Ramos (cell line): ENCODE data around the gene IER2.
"Not testable (repeated sequence)": the region's sequence is repeated elsewhere in the genome, so short reads cannot be mapped to it uniquely, and the experiment has no call there.

Experiments used
- in situ Hi-C: fragments of 300-500 bp; cut with MboI; formaldehyde crosslinking; loops from one replicate; pipeline ENCODE4 v1.14.3; 2022; ENCODE audit warnings: low sequenced_read_pairs; ENCODE audit not compliant: unreplicated experiment

Gene IER2

DNA sequence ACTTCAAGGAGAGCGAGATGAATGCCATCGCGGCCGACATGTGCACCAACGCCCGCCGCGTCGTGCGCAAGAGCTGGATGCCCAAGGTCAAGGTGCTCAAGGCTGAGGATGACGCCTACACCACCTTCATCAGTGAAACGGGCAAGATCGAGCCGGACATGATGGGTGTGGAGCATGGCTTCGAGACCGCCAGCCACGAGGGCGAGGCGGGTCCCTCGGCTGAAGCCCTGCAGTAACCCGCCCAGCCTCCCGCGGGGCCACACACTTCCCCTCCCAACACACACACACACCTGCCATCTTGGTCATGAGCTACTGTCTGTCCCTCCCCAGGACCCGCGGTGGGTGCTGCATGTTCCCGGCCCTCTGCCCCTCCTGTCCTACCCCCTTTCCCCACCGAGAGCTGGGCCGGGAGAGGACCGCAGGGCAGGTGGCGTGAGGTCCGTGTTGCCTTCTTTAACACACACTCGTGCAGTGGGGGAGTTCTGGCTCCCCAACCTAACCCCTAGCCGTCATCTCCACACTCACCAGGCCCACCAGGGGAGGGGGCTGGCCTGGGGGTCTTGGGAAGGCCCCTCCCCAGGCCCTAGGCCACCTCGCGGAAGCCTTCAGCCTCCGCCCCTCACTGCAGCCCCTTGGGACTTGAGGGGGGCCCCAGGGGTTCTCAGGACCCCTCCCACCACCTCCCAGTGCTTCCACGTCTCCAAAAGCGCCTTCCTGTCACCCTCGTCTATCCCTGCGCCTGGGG, 11.9 kb upstream of the IER2 start:
- in situ Hi-C loops: no loop called here

DNA sequence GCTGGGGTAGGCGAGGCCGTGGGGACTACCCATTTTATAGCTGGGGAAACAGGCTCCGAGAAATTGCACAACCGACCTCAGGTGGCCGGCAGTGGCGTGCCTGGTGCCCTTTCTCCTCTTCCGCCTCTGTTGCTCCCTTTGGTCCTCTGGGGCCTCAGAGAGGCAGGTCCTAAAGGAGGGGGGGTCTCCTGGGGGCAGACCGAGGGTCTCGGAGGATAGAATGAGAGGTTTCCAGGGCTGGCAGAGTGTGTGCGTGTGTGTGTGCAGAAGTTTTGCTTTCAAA, 11.4 kb upstream of the IER2 start:
- in situ Hi-C loops: no loop called here

DNA sequence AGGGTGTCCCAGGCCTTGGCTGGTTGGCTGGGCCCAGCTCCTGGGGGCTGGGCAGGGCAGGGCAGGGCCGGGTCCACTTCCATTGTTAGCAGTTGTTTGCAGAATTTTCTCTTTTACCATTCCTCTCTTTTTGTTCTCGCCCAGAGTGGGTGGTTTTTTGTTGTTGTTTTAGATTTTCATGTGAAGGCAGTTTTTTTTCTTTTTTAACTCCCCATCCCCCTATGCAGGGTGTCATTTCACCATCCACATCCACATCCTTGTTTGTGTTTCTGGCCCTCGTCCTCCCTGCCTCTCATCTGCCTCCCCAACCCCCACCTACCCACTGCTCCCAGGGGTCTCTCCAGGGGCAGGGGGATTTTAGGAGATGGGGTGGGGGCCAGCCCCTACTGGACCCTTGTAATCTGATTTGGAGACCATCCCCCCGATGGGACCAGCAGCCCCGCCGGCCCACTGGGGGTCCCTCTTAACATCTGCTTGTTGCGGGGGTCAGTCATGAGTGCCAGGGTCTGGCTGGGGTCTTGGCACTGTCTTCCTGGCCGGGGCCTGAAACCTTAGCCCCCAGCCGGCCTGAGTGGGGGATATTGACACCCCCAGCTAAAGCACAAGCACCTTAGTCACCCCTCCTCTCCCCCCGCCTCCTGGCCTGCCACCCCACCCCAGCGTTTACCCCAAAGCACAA, 10.4 kb upstream of the IER2 start:
- in situ Hi-C loops: no loop called here

DNA sequence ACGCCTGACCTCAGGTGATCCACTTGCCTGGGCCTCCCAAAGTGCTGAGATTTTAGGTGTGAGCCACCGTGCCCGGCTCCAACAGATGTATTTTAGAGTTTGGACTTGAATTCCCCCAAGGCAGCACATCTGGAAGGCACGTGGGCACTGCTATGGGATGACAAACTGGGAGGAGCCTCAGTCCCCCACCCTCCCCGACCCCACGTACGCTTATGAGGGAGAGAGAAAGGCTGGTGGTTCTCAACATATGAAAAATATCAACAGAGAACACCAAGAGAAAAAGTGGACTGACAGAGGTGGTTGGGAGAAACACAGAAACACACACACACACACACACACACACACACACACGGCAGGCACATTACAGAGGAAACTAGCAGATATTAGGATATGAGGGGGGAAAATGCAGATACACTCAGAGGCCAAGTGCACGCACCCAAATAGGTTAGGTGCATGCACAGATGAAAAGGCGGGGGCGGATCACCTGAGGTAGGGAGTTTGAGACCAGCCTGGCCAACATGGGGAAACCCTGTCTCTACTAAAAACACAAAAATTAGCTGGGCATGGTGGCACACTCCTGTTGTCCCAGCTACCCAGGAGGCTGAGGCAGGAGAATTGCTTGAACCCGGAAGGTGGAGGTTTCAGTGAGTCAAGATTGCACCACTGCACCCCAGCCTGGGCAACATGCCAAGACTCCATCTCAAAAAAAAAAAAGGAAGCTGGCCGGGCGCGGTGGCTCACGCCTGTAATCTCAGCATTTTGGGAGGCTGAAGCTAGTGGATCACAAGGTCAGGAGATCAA, 3.2 kb upstream of the IER2 start:
- in situ Hi-C loops: no loop called here

DNA sequence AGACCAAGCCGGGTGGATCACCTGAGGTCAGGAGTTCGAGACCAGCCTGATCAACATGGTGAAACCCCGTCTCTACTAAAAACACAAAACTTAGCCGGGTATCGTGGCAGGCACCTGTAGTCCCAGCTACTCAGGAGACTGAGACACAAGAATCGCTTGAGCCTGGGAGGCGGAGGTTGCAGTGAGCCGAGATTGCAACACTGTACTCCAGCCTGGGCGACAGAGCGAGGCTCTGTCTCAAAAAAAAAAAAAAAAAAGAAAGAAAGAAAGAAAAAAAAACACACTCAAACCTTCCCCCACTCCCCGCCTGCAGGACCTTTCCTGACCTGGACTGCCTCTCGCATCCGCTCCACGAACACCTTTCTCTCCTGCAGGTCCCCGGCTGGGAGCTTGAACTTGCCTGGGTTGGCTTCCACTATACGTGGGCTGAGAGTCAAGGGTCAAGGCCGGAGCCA, 1.0 kb upstream of the IER2 start:
- in situ Hi-C loops: not testable (repeated sequence)

DNA sequence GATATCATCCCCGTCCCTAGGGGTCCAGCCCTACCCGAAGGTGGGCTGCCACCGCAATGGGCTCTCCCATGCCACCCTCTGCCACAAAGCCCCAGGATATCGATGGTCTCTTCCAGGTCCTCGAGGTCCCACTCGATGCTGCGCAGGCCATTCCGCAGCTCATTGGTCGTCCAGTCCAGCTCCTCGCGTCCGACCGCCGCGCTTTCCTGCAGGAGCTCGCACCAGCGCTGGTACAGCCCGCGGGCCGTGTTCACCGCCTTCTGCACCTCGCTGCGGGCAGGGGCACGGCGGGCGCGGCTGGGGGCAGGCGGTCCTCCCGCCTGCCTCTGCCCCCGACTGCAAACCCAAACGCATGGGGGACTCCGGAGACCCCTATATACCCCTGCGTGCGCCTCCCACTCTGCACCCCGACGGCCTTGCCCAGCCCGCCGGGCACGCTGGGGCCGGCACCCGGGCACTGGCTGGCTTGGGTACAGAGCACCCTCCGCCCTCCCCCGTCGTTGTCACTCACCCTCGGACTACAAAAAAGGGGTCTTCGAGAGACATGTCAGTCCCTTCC, 504 bp upstream of the IER2 start:
- in situ Hi-C loops: loop anchor here (5.0 kb wide), 1 partner anchor 42 kb away; no protein-coding TSS in a partner anchor

DNA sequence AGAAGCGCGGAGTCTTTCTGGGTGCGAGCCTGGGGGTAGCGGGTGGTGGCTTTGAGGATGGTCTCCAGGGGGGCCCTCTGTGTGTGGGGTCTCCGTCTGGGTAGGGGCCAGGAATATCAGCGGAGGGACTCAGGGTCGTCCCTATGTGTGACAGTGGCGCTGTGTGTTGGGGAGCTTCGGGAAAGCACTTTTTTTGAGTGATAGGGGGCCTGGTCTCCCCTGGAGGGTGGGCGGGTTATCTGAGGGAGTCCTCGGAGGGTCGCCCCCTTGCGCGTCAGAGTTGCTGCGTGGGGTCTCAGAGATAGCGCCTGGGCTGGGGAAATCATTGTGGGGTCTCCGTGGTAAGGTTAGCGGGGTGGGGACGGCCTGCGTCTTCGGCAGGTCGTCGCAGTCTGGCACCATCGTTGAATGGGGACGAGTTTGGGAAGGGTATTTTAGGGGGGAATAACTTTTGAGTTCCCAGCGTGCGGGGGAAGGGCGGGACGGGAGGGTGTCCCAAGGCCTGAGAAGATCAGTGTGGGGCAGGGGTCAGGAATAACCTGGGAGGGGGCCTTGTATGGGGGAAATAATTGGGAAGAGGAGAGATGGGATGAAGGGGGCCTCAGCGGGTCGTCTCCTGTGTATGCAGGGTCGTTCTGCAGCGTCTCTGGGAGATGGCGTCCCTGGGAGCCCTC, 857 bp downstream of the IER2 start:
- in situ Hi-C loops: loop anchor here (5.0 kb wide), 1 partner anchor 44 kb away; no protein-coding TSS in a partner anchor

DNA sequence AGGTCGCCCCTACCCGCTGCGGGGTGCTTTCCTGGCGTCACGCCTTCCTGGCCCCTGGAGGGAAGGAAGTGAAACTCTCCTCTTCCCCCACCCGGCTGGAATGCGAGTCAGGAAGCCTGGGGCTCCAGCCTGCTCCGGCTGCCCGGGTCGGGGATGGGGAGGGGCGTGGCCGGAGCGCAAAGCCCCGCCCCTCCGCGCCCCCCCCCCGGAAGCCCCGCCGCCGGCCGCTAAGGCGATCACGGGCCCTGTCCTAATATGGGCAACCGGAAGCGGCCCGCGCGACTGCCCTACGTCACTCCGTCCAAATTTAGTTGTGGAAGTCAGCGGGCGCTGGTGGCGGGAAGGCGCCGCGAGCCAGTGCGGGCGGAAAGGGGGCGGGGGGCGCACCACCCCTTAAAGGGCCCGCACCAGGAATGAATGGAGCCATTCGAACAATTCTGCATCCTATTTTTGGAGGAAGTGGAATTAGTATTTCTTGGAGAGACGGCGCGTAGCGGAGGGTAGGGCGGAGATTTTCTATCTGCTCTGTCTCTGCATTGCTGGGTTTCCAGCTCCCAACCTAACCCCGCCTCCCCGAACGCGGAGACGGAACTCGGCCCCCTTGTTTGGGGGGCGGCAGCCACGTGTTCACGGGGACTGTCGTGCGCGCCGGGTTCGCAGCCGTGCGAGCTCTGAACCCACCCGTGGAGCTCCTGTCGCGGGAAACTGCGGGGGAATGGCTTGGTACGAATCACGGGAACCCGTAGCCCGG, 1.6 kb downstream of the IER2 start:
- in situ Hi-C loops: loop anchor here (5.0 kb wide), 1 partner anchor 44 kb away; no protein-coding TSS in a partner anchor

DNA sequence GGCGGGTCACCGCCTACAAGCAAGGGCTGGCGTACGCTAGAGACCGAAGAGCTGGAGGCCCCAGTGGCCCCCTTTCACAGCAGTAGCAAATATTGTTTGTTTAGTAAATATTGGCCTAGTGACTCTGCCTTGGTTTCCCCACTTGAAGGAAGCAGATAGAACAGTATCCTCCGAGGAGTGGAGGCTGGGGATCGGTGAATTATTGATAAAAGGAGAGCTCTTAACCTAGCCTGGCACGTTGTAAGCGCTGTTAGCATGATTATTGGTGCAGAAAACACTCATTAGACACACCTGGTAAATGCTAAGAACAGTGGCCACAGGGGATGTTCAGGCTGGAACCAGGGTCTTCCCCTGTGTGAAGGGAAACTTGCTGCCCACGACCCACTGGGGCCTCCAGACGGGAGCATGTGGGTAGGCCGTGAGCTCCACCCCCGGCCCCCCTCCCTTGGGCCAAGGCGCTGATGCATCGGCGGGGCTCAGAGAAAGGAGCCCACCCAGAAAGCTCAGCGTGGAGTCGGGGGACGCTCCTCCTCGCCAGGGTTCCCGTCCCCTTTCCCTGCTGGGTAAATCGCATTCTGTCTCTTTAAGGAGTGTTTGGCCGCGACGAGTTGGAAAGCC, 2.3 kb downstream of the IER2 start:
- in situ Hi-C loops: loop anchor here (5.0 kb wide), 1 partner anchor 45 kb away; no protein-coding TSS in a partner anchor

DNA sequence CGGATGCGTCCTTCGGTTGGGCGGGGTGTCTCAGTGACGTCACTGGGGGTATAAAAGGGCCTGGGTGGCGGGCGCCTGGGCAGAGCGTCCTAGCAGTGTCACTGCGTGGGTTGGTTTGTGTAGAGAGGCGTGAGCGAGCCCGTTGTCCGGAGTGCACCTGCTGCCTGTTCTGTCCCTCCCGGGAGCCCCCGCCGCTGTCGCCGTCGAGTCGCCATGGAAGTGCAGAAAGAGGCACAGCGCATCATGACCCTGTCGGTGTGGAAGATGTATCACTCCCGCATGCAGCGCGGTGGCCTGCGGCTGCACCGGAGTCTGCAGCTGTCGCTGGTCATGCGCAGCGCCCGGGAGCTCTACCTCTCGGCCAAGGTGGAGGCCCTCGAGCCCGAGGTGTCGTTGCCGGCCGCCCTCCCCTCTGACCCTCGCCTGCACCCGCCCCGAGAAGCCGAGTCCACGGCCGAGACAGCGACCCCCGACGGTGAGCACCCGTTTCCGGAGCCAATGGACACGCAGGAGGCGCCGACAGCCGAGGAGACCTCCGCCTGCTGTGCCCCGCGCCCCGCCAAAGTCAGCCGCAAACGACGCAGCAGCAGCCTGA, 2.9 kb downstream of the IER2 start:
- in situ Hi-C loops: loop anchor here (5.0 kb wide), 1 partner anchor 46 kb away; no protein-coding TSS in a partner anchor

DNA sequence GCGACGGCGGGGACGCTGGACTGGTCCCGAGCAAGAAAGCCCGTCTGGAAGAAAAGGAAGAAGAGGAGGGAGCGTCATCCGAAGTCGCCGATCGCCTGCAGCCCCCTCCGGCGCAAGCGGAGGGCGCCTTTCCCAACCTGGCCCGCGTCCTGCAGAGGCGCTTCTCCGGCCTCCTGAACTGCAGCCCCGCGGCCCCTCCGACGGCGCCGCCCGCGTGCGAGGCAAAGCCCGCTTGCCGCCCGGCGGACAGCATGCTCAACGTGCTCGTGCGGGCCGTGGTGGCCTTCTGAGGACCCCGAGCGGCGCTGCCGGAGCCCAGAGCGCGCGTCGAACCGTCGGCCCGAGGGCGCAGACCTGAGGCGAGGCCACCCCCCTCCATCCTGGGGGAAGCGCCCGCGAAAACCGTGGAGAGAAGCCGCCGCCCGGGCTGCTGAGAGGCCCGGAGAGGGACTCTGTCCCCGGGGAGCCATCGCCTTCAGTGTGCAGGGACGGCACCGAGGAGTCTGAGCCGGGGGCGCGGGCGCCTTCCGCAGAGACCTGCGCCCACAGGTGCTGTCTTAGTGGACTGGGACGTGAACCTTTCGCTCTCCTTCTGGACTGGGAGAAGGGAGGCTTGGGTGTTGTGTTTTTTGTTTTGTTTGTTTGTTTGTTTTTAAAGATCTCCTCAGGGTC, 3.5 kb downstream of the IER2 start:
- in situ Hi-C loops: loop anchor here (5.0 kb wide), 1 partner anchor 46 kb away; no protein-coding TSS in a partner anchor

DNA sequence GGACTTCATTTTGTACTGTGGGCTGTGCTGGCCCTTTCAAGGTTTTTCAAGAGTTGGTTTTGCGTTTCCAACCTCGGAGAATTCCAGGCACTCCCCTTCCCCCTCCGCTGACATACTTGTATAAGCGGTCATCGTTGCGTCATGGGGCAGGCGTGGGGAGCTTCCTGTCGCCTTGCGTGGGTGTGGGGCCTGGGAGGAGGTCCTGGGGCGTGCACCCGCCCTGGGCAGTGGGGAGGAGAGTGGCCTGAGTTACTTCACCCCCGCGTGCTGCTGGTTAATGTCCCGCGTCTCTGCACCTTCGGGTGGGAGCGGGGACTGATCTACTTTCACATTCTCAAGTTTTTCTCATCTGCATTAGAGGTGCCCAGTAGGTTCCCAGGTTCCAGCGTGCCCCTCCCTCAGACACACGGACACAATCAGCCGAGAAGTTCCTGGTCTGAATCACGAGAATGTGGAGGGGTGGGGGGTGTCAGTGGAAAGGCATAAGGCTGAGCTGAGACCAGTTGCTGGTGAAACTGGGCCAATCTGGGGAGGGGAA, 4.1 kb downstream of the IER2 start:
- in situ Hi-C loops: loop anchor here (5.0 kb wide), 1 partner anchor 47 kb away; no protein-coding TSS in a partner anchor

DNA sequence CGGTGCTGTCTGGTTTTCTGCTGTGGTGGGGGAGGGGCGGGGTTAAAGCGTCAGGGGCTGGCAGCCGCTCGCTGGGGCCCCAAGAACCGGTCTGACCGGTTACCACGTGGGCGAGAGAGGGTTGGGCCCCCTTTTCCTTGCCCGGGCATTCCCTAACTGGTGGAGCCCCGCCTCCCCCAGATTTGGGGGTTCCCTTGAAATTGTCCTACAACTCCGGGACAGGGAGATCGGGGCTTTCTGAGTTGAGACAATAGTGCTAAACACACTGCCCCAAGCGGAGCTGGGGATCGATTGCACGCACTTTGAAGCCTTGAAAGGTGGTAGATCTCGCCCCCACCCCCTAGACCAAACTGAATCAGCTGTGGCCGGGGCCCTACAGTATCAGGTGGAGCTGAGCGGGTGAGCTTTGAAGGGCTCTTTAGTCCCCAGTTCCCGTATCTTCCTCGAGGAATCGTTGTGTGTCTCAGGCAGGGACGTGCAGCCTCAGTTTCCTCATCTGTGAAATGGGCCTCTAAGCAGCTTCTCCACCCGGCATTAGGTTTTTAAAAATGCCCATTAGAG, 4.8 kb downstream of the IER2 start:
- in situ Hi-C loops: loop anchor here (5.0 kb wide), 1 partner anchor 48 kb away; no protein-coding TSS in a partner anchor

DNA sequence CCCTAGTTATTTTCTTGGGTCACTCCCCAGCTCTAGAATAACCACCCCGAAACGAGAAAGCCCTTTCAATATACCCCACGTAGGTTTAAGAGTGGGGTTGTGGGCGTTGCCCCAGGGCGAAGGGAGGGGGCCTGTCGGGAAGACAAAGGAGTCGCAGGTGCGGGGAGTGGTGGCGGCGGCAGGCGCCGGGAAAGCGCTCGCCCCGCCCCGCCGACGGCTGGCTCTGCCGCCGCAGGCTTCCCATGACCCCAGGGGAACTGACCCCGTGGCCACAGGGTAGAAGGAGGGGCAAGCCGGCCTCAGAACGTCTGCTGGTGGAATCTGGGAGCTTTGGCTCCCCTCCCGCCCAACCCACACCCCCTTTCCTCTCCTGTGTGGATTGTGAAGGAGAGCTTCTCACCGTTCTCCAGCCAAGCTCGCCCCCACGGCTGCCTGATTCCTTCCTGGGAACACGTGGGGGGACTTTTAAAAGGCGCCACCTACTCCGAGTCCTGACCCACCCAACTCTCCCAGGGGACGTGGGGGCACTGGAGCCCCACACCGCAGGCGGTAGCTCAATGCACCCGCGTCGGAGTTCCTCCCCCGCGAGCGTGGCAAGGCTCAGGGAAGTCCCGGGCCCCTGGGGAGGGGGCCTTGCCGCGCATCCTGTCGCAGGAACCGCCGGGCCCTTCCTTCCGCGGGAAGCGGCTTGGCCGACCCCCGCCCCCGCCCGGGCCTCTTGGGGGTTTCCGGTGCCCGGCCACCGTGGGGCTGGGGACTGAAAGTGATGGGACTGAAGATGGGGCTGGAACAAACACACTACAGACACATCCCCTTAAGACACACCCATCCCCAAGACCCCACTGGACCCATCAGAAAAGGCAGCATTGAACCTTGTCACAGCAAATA, 5.5 kb downstream of the IER2 start:
- in situ Hi-C loops: no loop called here

DNA sequence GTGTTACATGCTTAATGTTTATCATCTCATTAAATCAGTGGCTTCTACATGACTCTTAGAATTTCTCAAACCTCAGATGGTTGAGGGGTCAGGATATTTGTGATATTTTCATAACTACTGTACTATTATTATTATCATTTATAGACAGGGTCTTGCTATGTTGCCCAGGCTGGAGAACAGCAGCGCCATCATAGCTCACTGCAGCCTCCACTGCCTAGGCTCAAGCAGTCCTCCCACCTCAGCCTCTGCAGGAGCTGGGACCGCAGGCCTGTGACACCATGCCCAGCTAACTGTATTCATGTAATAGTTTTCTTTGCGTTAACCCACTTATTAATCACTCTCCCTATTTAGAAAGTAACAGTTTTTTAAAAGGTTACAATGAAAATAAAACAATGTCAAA, 9.5 kb downstream of the IER2 start:
- in situ Hi-C loops: no loop called here

DNA sequence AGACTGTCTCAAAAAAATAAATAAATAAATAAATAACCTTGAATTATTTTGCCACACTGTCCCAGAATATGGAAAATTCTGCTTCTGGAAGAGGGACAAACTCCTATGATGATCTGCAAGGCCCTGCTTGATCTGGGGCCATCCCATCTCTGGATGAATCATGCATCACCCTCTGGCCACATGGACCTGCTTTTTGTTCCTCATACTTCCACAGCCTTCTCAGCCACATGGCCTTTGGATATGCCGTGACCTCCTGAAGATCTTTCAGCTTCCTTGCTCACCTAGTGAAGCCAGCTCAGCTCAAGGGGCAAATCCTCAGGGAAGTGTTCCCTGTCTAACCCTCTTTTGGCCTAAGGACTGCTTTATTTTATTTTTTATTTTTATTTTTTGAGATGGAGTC, 10.3 kb downstream of the IER2 start:
- in situ Hi-C loops: no loop called here
